ENCODE data around the gene FAM107B.

The FAM107B gene

GRCh38 chr10:14569274-14570060 is 205.2 kb downstream of the FAM107B start:
- no peak overlapping the region for H3K27ac Mint-ChIP-seq
- H3K4me1 Mint-ChIP-seq: peaks cover 19% of the 10 kb centered on the region
- H3K36me3 Mint-ChIP-seq (ENCODE audit: low read depth): peaks cover 56% of the 10 kb centered on the region
- no peak for DNase-seq
- no peaks in the 10 kb centered on the region for H3K27me3 Mint-ChIP-seq (ENCODE audit: low read depth, poor library complexity)
- peaks cover 19% of the 10 kb centered on the region for H3K9me3 Mint-ChIP-seq
- no peak overlapping the region for H3K4me3 Mint-ChIP-seq
- no peak for TF ChIP-seq CTCF (IDR thresholded peaks at IDR 0.05)

- Mint-ChIP-seq H3K36me3 (ENCODE audit: low read depth) (peaks cover 56% of the 10 kb centered on the region), H3K27ac (peak overlapping the region; percentile 10)
Observed at GRCh38 chr10:14567421-14567820, 207.3 kb downstream of the FAM107B start.

GRCh38 chr10:14566498-14566897 is 208.2 kb downstream of the FAM107B start:
- Mint-ChIP-seq H3K36me3 (ENCODE audit: low read depth) (peaks cover 50% of the 10 kb centered on the region), H3K4me3 (no peak overlapping the region), H3K27ac (peak overlapping the region; percentile 17), H3K4me1 (peaks cover 32% of the 10 kb centered on the region), H3K27me3 (ENCODE audit: low read depth, poor library complexity) (no peaks in the 10 kb centered on the region), H3K9me3 (peaks cover 16% of the 10 kb centered on the region)
- no peak for DNase-seq
- no peak for TF ChIP-seq CTCF (IDR thresholded peaks at IDR 0.05)

More at GRCh38 chr10:14567421-14567820, 207.3 kb downstream of the FAM107B start:
- Mint-ChIP-seq H3K4me3 (no peak overlapping the region), H3K27me3 (ENCODE audit: low read depth, poor library complexity) (no peaks in the 10 kb centered on the region), H3K9me3 (peaks cover 16% of the 10 kb centered on the region), H3K4me1 (peaks cover 34% of the 10 kb centered on the region)
- no peak for TF ChIP-seq CTCF (IDR thresholded peaks at IDR 0.05)
- no peak for DNase-seq

- peaks cover 45% of the 10 kb centered on the region for H3K36me3 Mint-ChIP-seq (ENCODE audit: low read depth)
- peaks cover 34% of the 10 kb centered on the region for H3K4me1 Mint-ChIP-seq
- no peak overlapping the region for H3K27ac Mint-ChIP-seq
- H3K9me3 Mint-ChIP-seq: peaks cover 16% of the 10 kb centered on the region
- H3K27me3 Mint-ChIP-seq (ENCODE audit: low read depth, poor library complexity): peaks cover 3% of the 10 kb centered on the region
- no peak for TF ChIP-seq CTCF (IDR thresholded peaks at IDR 0.05)
- DNase-seq: no peak
- no peak overlapping the region for H3K4me3 Mint-ChIP-seq
Observed at GRCh38 chr10:14565199-14565598, 209.5 kb downstream of the FAM107B start.

DNA sequence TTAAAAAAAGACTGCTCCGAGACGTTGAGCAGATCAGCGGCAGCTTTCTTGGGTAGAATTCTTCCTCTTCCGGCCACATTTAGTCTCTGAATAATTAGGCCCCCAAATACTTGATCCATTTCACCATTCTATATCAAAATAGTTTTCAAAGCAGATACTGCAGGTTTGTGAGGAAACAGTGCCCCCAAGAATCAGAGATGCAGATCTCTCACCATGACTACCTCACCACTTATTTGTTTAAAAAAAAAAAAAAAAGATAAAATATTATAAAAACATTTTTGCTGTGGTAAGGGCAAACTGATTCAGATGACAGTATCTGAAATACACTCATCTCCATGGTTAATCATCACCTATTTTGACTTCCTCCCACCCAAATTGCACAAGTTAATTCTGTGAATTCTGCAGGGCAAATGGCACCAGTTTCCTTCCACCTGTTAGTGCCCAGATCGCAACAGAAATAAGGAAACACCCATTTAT is 210.4 kb downstream of the FAM107B start:
- no peak overlapping the region for H3K27ac Mint-ChIP-seq
- no peak for TF ChIP-seq CTCF (IDR thresholded peaks at IDR 0.05)
- peaks cover 50% of the 10 kb centered on the region for H3K36me3 Mint-ChIP-seq (ENCODE audit: low read depth)
- peaks cover 3% of the 10 kb centered on the region for H3K27me3 Mint-ChIP-seq (ENCODE audit: low read depth, poor library complexity)
- H3K4me1 Mint-ChIP-seq: peaks cover 41% of the 10 kb centered on the region
- H3K9me3 Mint-ChIP-seq: peaks cover 16% of the 10 kb centered on the region
- H3K4me3 Mint-ChIP-seq: no peak overlapping the region
- no peak for DNase-seq
